Measurements from ENCODE around the gene ALDH8A1.
A peak's percentile ranks its signal among the peaks of the same experiment; 100 is the strongest.
"Not testable (repeated sequence)": the region's sequence is repeated elsewhere in the genome, so short reads cannot be mapped to it uniquely, and the experiment has no call there.

ALDH8A1 gene

GRCh38 chr6:134908906-134909516 lies 40.9 kb downstream of the ALDH8A1 start:
- DNase-seq: no peak

- DNase-seq: not testable (repeated sequence)
Observed at GRCh38 chr6:134904731-134905130, 45.2 kb downstream of the ALDH8A1 start.

- DNase-seq: no peak
Observed at GRCh38 chr6:134903448-134903847, 46.5 kb downstream of the ALDH8A1 start.

GRCh38 chr6:134902936-134903335 lies 47.0 kb downstream of the ALDH8A1 start:
- DNase-seq: no peak

- DNase-seq: no peak
Observed at GRCh38 chr6:134902074-134902861, 47.6 kb downstream of the ALDH8A1 start.

- DNase-seq: no peak
Observed at GRCh38 chr6:134898575-134898974, 51.3 kb downstream of the ALDH8A1 start.

GRCh38 chr6:134898166-134898565 lies 51.7 kb downstream of the ALDH8A1 start:
- DNase-seq: not testable (repeated sequence)

GRCh38 chr6:134896910-134897309 lies 53.0 kb downstream of the ALDH8A1 start:
- no peak for DNase-seq

GRCh38 chr6:134894800-134895199 lies 55.1 kb downstream of the ALDH8A1 start:
- DNase-seq: no peak

- DNase-seq: no peak
Observed at GRCh38 chr6:134892362-134892761, 57.5 kb downstream of the ALDH8A1 start.

GRCh38 chr6:134891633-134892032 lies 58.3 kb downstream of the ALDH8A1 start:
- no peak for DNase-seq

GRCh38 chr6:134888316-134888715 lies 61.6 kb downstream of the ALDH8A1 start:
- no peak for DNase-seq

GRCh38 chr6:134884752-134885151 lies 65.1 kb downstream of the ALDH8A1 start:
- no peak for DNase-seq

- no peak for DNase-seq
Observed at GRCh38 chr6:134883314-134883713, 66.6 kb downstream of the ALDH8A1 start.

- DNase-seq: peak; percentile 40
Observed at GRCh38 chr6:134882426-134883038, 67.4 kb downstream of the ALDH8A1 start.

- no peak for DNase-seq
Observed at GRCh38 chr6:134880487-134881190, 69.3 kb downstream of the ALDH8A1 start.

GRCh38 chr6:134878136-134878535 lies 71.8 kb downstream of the ALDH8A1 start:
- DNase-seq: no peak

- no peak for DNase-seq
Observed at GRCh38 chr6:134875367-134875766, 74.5 kb downstream of the ALDH8A1 start.

- no peak for DNase-seq
Observed at GRCh38 chr6:134873500-134874388, 76.2 kb downstream of the ALDH8A1 start.

- DNase-seq: no peak
Observed at GRCh38 chr6:134870677-134871498, 79.0 kb downstream of the ALDH8A1 start.

GRCh38 chr6:134868812-134869211 lies 81.1 kb downstream of the ALDH8A1 start:
- DNase-seq: no peak
